ENCODE data around the gene CSF3R.

DNA sequence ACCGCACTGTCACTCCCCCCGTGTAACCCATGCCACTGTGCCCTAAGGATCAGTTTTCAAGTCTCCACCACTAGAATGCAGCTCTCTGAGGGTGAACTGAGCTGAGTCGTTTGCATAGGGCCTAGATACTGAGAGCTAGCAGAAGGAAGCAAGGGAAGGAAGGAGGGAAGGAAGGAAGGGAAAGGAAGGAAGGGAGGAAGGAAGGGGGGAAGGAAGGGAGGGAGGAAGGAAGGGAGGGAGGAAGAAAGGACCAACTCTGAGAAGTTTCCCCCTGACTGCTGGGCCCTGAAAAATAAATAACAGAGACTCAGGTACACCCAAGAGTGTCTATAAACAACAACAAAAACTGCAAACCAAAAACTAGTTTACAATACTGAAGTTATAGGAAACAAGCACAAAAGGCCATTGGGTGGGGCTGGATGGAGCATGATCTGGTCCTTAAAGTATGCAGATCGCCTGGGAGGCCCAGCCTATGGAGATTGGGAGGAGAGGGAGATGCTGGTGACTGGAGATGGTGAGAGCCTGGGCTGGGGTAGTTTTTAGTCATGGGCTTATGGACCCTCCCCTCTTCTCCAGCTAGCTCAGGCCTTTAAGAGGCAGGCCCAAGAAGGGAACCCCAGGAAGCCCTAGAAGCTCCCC is 16.9 kb downstream of the CSF3R start:
- TF ChIP-seq POLR2AphosphoS5 (IDR thresholded peaks at IDR 0.05; ENCODE audit: low read depth, low read length), result no peak
- no peak for TF ChIP-seq SIN3A (IDR thresholded peaks at IDR 0.05; ENCODE audit: borderline replicate concordance, insufficient read depth, low read length)
- TF ChIP-seq TAF1 (IDR thresholded peaks at IDR 0.05; ENCODE audit: borderline replicate concordance, insufficient read depth, low read length), result no peak
- TF ChIP-seq, protein P1, sequence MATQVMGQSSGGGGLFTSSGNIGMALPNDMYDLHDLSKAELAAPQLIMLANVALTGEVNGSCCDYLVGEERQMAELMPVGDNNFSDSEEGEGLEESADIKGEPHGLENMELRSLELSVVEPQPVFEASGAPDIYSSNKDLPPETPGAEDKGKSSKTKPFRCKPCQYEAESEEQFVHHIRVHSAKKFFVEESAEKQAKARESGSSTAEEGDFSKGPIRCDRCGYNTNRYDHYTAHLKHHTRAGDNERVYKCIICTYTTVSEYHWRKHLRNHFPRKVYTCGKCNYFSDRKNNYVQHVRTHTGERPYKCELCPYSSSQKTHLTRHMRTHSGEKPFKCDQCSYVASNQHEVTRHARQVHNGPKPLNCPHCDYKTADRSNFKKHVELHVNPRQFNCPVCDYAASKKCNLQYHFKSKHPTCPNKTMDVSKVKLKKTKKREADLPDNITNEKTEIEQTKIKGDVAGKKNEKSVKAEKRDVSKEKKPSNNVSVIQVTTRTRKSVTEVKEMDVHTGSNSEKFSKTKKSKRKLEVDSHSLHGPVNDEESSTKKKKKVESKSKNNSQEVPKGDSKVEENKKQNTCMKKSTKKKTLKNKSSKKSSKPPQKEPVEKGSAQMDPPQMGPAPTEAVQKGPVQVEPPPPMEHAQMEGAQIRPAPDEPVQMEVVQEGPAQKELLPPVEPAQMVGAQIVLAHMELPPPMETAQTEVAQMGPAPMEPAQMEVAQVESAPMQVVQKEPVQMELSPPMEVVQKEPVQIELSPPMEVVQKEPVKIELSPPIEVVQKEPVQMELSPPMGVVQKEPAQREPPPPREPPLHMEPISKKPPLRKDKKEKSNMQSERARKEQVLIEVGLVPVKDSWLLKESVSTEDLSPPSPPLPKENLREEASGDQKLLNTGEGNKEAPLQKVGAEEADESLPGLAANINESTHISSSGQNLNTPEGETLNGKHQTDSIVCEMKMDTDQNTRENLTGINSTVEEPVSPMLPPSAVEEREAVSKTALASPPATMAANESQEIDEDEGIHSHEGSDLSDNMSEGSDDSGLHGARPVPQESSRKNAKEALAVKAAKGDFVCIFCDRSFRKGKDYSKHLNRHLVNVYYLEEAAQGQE (IDR thresholded peaks at IDR 0.05; ENCODE audit: insufficient read depth in 1 of 2, low read depth in 2 of 2, low read length in 2 of 2), result no peak
